GM12872 (cell line): Measurements from ENCODE around the gene COL9A1.

Experiments
- CTCF ChIP-seq: IDR thresholded peaks from 3 replicates; pipeline ENCODE4 v1.5.1; 2011; ENCODE audit warnings: low read depth, mild to moderate bottlenecking, low read length, moderate library complexity; ENCODE audit not compliant: insufficient read depth

COL9A1 gene

GRCh38 chr6:70222439-70222749 is 80.5 kb downstream of the COL9A1 start:
- no peak for TF ChIP-seq CTCF

- no peak for TF ChIP-seq CTCF
Observed at GRCh38 chr6:70221715-70222438, 81.0 kb downstream of the COL9A1 start.

DNA sequence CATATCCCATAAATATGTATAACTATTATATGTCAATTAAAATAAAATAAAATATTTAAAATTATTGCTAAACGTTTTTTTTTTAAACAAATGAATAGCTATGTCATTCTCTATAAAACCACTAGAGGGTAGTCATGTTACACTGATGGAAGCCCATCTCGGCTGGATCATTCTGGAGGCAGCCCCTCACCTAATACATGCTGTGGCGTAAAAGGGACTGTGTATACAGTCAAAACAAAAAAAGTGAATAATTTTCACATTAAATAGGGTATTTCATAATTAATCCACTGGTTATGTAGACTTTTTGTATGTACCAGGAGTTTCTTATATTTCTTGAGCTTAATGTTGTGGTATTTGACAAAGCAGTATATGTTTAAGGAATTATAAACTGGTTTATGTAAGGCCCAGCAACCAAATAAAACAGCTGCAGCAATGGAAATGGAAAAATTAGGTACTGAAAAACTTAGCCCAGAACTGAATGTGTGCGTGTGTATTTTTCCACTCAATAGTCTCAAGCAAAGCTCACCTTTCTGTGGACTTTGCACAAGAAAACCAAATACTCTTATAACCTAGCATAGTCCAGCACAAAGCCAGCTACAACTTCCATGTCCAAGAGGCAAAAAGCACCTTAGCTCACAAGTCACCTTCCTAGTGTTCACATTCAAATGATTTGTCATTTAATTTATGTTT is 81.7 kb downstream of the COL9A1 start:
- TF ChIP-seq CTCF = peak; percentile 54; the same call in 2 of the 3 replicates

- no peak for TF ChIP-seq CTCF
Observed at GRCh38 chr6:70219943-70220613, 82.8 kb downstream of the COL9A1 start.

GRCh38 chr6:70216767-70217166 is 86.1 kb downstream of the COL9A1 start:
- no peak for TF ChIP-seq CTCF

DNA sequence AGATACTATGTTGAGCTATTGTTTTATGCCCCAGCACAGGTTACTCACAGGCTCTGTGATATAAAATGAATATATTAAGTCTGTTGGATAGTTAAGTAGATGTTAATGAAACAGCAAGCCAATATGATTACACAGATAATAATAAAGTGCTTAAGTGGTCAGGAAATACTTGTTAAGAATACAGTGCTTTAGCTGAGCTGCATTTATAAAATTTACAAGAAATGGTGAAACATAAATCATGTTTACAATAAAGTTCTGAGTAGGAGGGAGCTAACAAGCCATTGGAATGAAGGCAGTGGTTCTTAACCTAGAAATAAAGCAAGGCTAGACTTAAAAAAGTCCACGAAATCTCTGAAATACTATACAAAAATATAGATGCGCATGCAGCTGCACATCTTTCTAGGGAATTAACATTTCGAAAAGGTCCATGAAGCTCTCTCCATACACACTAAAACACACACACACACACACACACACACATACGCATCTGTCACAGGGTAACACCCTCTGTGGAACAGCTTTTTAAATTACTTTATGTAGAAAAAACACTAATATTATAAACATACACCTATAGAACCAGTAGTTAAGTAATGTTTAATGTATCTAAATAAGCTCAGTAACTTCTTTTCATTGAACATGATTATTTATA is 87.3 kb downstream of the COL9A1 start:
- TF ChIP-seq CTCF = no peak

GRCh38 chr6:70210462-70210861 is 92.4 kb downstream of the COL9A1 start:
- peak; percentile 41; the same call in 1 of the 3 replicates for TF ChIP-seq CTCF
